NCI-H146 (cell line): ENCODE results near the gene SCARB2.
"Not testable (repeated sequence)": the region's sequence is repeated elsewhere in the genome, so short reads cannot be mapped to it uniquely, and the experiment has no call there.

Experiments used
- DNase-seq: peaks from one replicate; lab custom pipeline; 2025; lab: John Stamatoyannopoulos, UW

SCARB2 gene

GRCh38 chr4:76213415-76214176 is at the start of gene SCARB2:
Gene SCARB2, minus strand, starts transcription at chr4:76213824. Its CDS starts 281 bp downstream, at chr4:76213543.
- DNase-seq = peak; percentile 85

GRCh38 chr4:76260571-76260970 is 46.9 kb upstream of the SCARB2 start:
- DNase-seq = no peak

- DNase-seq = no peak
These were observed 44.2 kb upstream of the SCARB2 start for GRCh38 chr4:76257824-76258223.

- DNase-seq = no peak
These were observed 43.3 kb upstream of the SCARB2 start for GRCh38 chr4:76256968-76257367.

GRCh38 chr4:76256032-76256431 is 42.4 kb upstream of the SCARB2 start:
- DNase-seq = no peak

GRCh38 chr4:76253511-76253910 is 39.9 kb upstream of the SCARB2 start:
- DNase-seq = no peak

- no peak for DNase-seq
These were observed 38.6 kb upstream of the SCARB2 start for GRCh38 chr4:76252271-76252653.

GRCh38 chr4:76251441-76252270 is 38.0 kb upstream of the SCARB2 start, which contains the start of gene FAM47E:
Gene FAM47E, plus strand, starts transcription at chr4:76251721. Its CDS starts 26 bp downstream, at chr4:76251747.
- DNase-seq = peak; percentile 96

GRCh38 chr4:76250962-76251361 is 37.3 kb upstream of the SCARB2 start:
- DNase-seq = peak; percentile 61

GRCh38 chr4:76246852-76247251 is 33.2 kb upstream of the SCARB2 start:
- no peak for DNase-seq

- DNase-seq = no peak
These were observed 32.4 kb upstream of the SCARB2 start for GRCh38 chr4:76246025-76246424.

GRCh38 chr4:76243877-76244276 is 30.3 kb upstream of the SCARB2 start:
- not testable (repeated sequence) for DNase-seq

- no peak for DNase-seq
These were observed 26.6 kb upstream of the SCARB2 start for GRCh38 chr4:76240236-76240635.

GRCh38 chr4:76238701-76239100 is 25.1 kb upstream of the SCARB2 start:
- DNase-seq = no peak

- DNase-seq = no peak
These were observed 24.6 kb upstream of the SCARB2 start for GRCh38 chr4:76238236-76238635.

GRCh38 chr4:76235915-76236314 is 22.3 kb upstream of the SCARB2 start:
- DNase-seq = no peak

- DNase-seq = no peak
These were observed 21.8 kb upstream of the SCARB2 start for GRCh38 chr4:76235407-76235806.

- DNase-seq = no peak
These were observed 21.0 kb upstream of the SCARB2 start for GRCh38 chr4:76234679-76235044.

- peak; percentile 27 for DNase-seq
These were observed 20.5 kb upstream of the SCARB2 start for GRCh38 chr4:76233967-76234678.

- DNase-seq = peak; percentile 59
These were observed 19.9 kb upstream of the SCARB2 start for GRCh38 chr4:76233529-76233928.

GRCh38 chr4:76233083-76233482 is 19.5 kb upstream of the SCARB2 start:
- DNase-seq = no peak

GRCh38 chr4:76232681-76233080 is 19.1 kb upstream of the SCARB2 start:
- no peak for DNase-seq

GRCh38 chr4:76226418-76226817 is 12.8 kb upstream of the SCARB2 start:
- no peak for DNase-seq
